ENCODE results near the gene CARMIL3. TPM values are rescaled to one million over a fixed set of nuclear protein-coding genes. Genes with fewer than 3 reads are reported as not detected.
A peak's percentile ranks its signal among the peaks of the same experiment; 100 is the strongest.
"Not testable (repeated sequence)": the region's sequence is repeated elsewhere in the genome, so short reads cannot be mapped to it uniquely, and the experiment has no call there.

CARMIL3 gene
- total RNA-seq, 1 donor from 2014 or later: 3.9 TPM

DNA sequence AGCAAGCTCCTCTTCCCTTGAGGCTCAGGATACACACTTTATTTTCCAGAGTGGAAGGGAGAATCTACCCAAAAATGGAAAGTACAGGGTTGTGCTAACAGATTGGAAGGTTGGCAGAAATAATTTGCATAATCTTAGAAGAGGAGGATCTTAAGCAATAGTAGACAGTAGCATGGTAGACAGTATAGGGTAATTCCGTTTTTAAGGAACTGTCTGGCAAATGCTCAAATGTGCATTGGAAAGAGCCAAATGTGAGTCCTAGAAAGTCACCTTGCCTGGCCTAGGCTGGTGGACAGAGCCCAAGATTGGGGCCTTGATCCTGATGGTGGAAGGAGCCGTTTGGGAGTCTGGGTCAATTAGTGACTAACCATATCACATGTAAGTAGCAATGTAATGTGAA is 13.1 kb upstream of the CARMIL3 start:
- Mint-ChIP-seq H3K9me3 (no peaks in the 10 kb centered on the region), H3K27ac (no peak overlapping the region), H3K4me1 (peaks cover 7% of the 10 kb centered on the region), H3K36me3 (ENCODE audit: low read depth) (no peaks in the 10 kb centered on the region), H3K27me3 (no peaks in the 10 kb centered on the region), H3K4me3 (no peak overlapping the region)
- intact Hi-C loops (cut with micrococcal nuclease): loop anchor here (5.0 kb wide), 1 partner anchor 51 kb away; the partner anchor contains the start of gene DHRS4L2
- ChIA-PET POLR2A (no interaction called here), CTCF (no interaction called here)
- TF ChIP-seq, protein P1, sequence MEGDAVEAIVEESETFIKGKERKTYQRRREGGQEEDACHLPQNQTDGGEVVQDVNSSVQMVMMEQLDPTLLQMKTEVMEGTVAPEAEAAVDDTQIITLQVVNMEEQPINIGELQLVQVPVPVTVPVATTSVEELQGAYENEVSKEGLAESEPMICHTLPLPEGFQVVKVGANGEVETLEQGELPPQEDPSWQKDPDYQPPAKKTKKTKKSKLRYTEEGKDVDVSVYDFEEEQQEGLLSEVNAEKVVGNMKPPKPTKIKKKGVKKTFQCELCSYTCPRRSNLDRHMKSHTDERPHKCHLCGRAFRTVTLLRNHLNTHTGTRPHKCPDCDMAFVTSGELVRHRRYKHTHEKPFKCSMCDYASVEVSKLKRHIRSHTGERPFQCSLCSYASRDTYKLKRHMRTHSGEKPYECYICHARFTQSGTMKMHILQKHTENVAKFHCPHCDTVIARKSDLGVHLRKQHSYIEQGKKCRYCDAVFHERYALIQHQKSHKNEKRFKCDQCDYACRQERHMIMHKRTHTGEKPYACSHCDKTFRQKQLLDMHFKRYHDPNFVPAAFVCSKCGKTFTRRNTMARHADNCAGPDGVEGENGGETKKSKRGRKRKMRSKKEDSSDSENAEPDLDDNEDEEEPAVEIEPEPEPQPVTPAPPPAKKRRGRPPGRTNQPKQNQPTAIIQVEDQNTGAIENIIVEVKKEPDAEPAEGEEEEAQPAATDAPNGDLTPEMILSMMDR (IDR thresholded peaks at IDR 0.05): no peak
- DNase-seq (no peak), ATAC-seq (ENCODE audit: low read depth) (no peak)

DNA sequence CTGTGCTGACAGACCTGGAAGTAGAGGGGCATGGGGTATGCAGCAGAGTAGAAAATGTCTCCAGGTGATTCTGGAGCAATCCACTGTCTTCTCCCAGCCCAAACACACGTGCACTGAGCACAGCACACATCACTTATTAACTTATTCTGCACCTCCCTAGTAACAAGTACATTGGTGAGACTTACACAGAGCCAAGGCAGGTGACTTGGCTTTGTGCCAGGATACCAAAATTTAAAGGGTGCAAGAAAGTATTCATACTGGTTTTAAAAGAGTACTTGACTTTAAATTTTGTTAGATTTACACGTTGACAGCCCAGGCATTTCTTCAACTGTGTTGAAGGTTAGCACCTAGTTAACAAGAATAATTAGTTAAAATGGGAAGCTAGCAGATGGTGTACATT is 11.1 kb upstream of the CARMIL3 start:
- H3K9me3 Mint-ChIP-seq: no peaks in the 10 kb centered on the region
- H3K27ac Mint-ChIP-seq: no peak overlapping the region
- H3K36me3 Mint-ChIP-seq (ENCODE audit: low read depth): no peaks in the 10 kb centered on the region
- no peaks in the 10 kb centered on the region for H3K27me3 Mint-ChIP-seq
- DNase-seq (no peak), ATAC-seq (ENCODE audit: low read depth) (no peak)
- peaks cover 7% of the 10 kb centered on the region for H3K4me1 Mint-ChIP-seq
- CTCF ChIA-PET: no interaction called here
- intact Hi-C loops (cut with micrococcal nuclease): no loop called here
- TF ChIP-seq, protein P1 (IDR thresholded peaks at IDR 0.05): no peak
- POLR2A ChIA-PET: no interaction called here
- no peak overlapping the region for H3K4me3 Mint-ChIP-seq

DNA sequence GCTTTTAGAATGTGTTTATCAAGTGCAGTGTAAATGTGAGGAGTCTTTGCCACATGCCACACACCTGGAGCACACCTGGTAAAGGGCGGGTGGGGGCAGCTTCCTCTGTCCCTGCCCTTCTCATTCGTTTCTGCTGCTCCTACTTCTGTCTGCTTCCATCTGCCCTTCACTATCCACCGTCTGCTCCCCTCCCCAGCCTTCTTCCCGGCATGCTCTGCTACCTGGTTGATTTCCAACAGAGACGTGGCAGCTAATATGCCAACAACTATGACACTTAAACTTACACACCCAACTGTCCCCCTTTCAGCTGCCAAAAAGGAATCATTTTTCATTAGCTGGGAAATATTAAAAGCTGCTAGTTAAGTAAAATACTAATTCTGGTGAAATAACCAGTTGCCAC is 9.1 kb upstream of the CARMIL3 start:
- H3K36me3 Mint-ChIP-seq (ENCODE audit: low read depth): no peaks in the 10 kb centered on the region
- intact Hi-C loops (cut with micrococcal nuclease): no loop called here
- DNase-seq (no peak), ATAC-seq (ENCODE audit: low read depth) (no peak)
- CTCF ChIA-PET: interaction anchor here (0.8 kb wide), 1 partner anchor 66 kb away, joined by 3 read pairs; no protein-coding TSS in a partner anchor
- no peak overlapping the region for H3K27ac Mint-ChIP-seq
- H3K4me3 Mint-ChIP-seq: no peak overlapping the region
- no peaks in the 10 kb centered on the region for H3K9me3 Mint-ChIP-seq
- POLR2A ChIA-PET: no interaction called here
- H3K4me1 Mint-ChIP-seq: no peaks in the 10 kb centered on the region
- no peaks in the 10 kb centered on the region for H3K27me3 Mint-ChIP-seq
- TF ChIP-seq, protein P1 (IDR thresholded peaks at IDR 0.05): no peak

DNA sequence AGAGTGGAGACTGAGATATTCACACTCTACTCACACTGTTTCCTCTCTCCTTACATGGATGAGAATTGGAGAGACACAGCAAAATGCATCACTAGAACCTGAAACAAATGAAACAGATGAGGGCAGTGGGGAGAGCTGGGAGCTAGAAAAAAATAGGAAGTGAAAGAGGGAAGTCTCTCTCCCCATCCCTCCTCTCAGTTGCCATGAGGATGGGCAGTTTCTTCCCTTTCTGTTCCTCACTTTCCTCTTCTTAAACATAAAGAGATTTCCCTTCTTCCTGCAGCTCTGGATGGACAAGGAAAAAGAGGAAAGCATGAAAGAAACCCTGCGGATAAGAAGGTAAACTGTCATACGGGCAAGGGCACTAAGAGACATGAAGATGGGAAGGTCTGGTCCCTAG is 2.8 kb upstream of the CARMIL3 start:
- Mint-ChIP-seq H3K27ac (peak overlapping the region; percentile 47), H3K4me3 (peak overlapping the region; percentile 6), H3K4me1 (peaks cover 34% of the 10 kb centered on the region)
- H3K27me3 Mint-ChIP-seq; H3K9me3 Mint-ChIP-seq; H3K36me3 Mint-ChIP-seq (ENCODE audit: low read depth); intact Hi-C loops (cut with micrococcal nuclease); DNase-seq: not testable (repeated sequence)
- peak; percentile 34 for ATAC-seq (ENCODE audit: low read depth)
- ChIA-PET CTCF (interaction anchor here (1.5 kb wide), 1 partner anchor 60 kb away, joined by 4 read pairs; no protein-coding TSS in a partner anchor), POLR2A (interaction anchor here (1.5 kb wide), 1 partner anchor 112 kb away, joined by 3 read pairs; the partner anchor contains the start of gene IRF9)

DNA sequence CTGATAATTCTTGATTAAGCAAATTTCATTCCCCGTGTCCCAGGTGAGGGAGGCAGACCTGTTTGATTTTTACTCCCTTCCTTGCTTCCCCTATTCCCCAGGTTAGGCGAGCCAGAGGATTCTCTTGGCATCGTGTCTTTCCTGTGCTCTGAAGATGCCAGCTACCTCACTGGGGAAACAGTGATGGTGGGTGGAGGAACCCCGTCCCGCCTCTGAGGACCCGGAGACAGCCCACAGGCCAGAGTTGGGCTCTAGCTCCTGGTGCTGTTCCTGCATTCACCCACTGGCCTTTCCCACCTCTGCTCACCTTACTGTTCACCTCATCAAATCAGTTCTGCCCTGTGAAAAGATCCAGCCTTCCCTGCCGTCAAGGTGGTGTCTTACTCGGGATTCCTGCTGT is 1.1 kb upstream of the CARMIL3 start:
- peak overlapping the region; percentile 71 for H3K27ac Mint-ChIP-seq

DNA sequence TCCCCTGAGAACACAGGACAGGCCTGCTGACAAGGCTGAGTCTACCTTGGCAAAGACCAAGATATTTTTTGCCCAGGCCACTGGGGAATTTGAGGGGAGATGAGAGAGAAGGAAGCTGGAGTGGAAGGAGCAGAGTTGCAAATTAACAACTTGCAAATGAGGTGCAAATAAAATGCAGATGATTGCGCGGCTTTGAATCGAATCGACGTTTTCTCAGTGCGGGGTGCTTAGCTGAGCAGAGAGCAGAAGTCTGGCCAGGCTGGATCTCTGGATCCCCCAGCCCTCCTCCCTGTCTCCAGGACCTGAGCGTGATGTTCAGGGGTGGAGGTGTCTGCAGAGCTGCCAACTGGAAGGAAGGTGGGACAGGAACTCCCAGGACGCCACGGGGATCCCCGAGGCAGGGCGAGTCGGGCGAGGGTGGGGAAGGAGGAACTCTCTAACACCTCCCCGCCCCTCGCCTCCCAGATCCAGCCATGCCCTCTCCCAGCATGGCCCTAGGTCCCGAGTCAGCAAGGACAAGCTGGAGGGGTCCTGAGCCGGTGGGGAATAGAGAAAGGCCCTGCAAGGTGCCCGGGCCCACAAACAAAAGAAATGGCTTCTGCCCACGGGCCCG is 527 bp upstream of the CARMIL3 start:
- peak overlapping the region; percentile 82 for H3K4me3 Mint-ChIP-seq
- peak; percentile 18 for ATAC-seq (ENCODE audit: low read depth)
- peaks cover 34% of the 10 kb centered on the region for H3K4me1 Mint-ChIP-seq
- H3K9me3 Mint-ChIP-seq: no peaks in the 10 kb centered on the region
- POLR2A ChIA-PET: interaction anchor here (0.8 to 1.8 kb wide), 7 partner anchors 24 to 164 kb away, joined by 3 to 14 read pairs (median 4); partner anchors contain the start of genes DCAF11, IRF9, MDP1 and NRL
- TF ChIP-seq, protein P1 (IDR thresholded peaks at IDR 0.05): no peak
- CTCF ChIA-PET: interaction anchor here (0.7 to 1.5 kb wide), 6 partner anchors 30 to 421 kb away, joined by 3 to 8 read pairs (median 4); partner anchors contain the start of gene CIDEB
- no peak for DNase-seq
- peaks cover 6% of the 10 kb centered on the region for H3K27me3 Mint-ChIP-seq
- intact Hi-C loops (cut with micrococcal nuclease): loop anchor here (2.0 kb wide), 1 partner anchor 14 kb away; no protein-coding TSS in a partner anchor
- H3K36me3 Mint-ChIP-seq (ENCODE audit: low read depth): no peaks in the 10 kb centered on the region
- peak overlapping the region; percentile 71 for H3K27ac Mint-ChIP-seq

More for the DNA sequence above, 1.1 kb upstream of the CARMIL3 start:
- H3K36me3 Mint-ChIP-seq (ENCODE audit: low read depth); ATAC-seq (ENCODE audit: low read depth); H3K27me3 Mint-ChIP-seq; DNase-seq; H3K9me3 Mint-ChIP-seq: not testable (repeated sequence)
- intact Hi-C loops (cut with micrococcal nuclease): loop anchor here (2.0 kb wide), 1 partner anchor 14 kb away; no protein-coding TSS in a partner anchor
- peak overlapping the region; percentile 82 for H3K4me3 Mint-ChIP-seq
- POLR2A ChIA-PET: interaction anchor here (0.6 to 1.7 kb wide), 3 partner anchors 31 to 1480 kb away, joined by 3 to 11 read pairs (median 9); no protein-coding TSS in a partner anchor
- peaks cover 34% of the 10 kb centered on the region for H3K4me1 Mint-ChIP-seq
- CTCF ChIA-PET: interaction anchor here (1.5 kb wide), 2 partner anchors 40 to 58 kb away, joined by 4 to 8 read pairs; no protein-coding TSS in a partner anchor

Data from activated B cell treated with CpG ODN at 0.5 μM for 24 hours (primary cell).